OCI-LY3 (cell line): ENCODE data around the gene SEMG1.

Source experiments
- EZH2phosphoT487 ChIP-seq: fragments of 200-600 bp; shearing (Covaris generic); IDR thresholded peaks from 2 replicates; pipeline ENCODE4 v1.6.1; 2018; ENCODE audit warnings: antibody characterized with exemption, mixed run types, low read depth
- TF ChIP-seq, protein P1 (sequence below): fragments of 200-600, 300-600 bp; sonication (generic); IDR thresholded peaks from 2 replicates; pipeline ENCODE4 v1.5.1; 2014; ENCODE audit warnings: antibody characterized with exemption, low read length, low read depth

DNA sequence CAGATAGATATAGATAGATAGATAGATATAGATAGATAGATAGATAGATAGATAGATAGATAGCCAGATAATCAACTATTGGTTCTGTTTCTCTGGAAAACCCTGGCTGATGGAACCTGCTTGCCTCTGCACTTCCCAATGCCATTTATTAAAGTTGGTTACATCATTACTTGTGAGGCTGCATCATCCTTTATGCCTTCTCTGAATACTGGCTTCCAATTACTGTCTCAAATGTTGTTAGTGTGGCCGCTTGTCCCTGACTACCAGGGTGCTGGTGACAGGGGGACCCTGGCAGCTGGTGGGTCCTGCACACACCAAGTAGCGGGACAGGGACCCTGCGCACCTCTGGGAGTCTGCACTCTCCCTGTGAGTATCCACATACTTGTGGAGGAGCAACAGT, 51.4 kb downstream of the SEMG1 start:
- TF ChIP-seq, protein P1, sequence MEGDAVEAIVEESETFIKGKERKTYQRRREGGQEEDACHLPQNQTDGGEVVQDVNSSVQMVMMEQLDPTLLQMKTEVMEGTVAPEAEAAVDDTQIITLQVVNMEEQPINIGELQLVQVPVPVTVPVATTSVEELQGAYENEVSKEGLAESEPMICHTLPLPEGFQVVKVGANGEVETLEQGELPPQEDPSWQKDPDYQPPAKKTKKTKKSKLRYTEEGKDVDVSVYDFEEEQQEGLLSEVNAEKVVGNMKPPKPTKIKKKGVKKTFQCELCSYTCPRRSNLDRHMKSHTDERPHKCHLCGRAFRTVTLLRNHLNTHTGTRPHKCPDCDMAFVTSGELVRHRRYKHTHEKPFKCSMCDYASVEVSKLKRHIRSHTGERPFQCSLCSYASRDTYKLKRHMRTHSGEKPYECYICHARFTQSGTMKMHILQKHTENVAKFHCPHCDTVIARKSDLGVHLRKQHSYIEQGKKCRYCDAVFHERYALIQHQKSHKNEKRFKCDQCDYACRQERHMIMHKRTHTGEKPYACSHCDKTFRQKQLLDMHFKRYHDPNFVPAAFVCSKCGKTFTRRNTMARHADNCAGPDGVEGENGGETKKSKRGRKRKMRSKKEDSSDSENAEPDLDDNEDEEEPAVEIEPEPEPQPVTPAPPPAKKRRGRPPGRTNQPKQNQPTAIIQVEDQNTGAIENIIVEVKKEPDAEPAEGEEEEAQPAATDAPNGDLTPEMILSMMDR, result no peak
- TF ChIP-seq EZH2phosphoT487, result no peak
